ENCODE results near the gene EBF3. TPM values are rescaled to one million over a fixed set of nuclear protein-coding genes. Genes with fewer than 3 reads are reported as not detected.

EBF3 gene
- polyA plus RNA-seq, 2 donors: 0.57 to 0.58 TPM

GRCh38 chr10:129972145-129972965, 8.3 kb upstream of the EBF3 start:
- peaks cover 0 to 10% of the 10 kb centered on the region in 2 donors for H3K4me1 ChIP-seq (ENCODE audit: control insufficient read depth in 2 of 2, insufficient read depth in 2 of 2, low read length in 1 of 2)
- no peaks in the 10 kb centered on the region for H3K9me3 ChIP-seq (ENCODE audit: control insufficient read depth in 2 of 2, insufficient read depth in 1 of 2, low read depth in 1 of 2, low read length in 1 of 2)
- H3K36me3 ChIP-seq (ENCODE audit: control insufficient read depth in 2 of 2, insufficient read depth in 2 of 2, low read length in 1 of 2): no peaks in the 10 kb centered on the region
- H3K4me3 ChIP-seq (ENCODE audit: low read depth in 1 of 2, low read length in 2 of 2): peak overlapping the region in 1 of 2 donors; percentile 7
- no peak overlapping the region for H3K27ac ChIP-seq (ENCODE audit: low read depth in 2 of 2, low read length in 1 of 2)
- WGBS, 2 donors: 6 to 7% methylated on average over 65 to 84 of the region's 84 CpGs
- H3K27me3 ChIP-seq (ENCODE audit: control insufficient read depth in 1 of 2, insufficient read depth in 2 of 2, low read length in 2 of 2): peaks cover 3 to 21% of the 10 kb centered on the region in 2 donors

DNA sequence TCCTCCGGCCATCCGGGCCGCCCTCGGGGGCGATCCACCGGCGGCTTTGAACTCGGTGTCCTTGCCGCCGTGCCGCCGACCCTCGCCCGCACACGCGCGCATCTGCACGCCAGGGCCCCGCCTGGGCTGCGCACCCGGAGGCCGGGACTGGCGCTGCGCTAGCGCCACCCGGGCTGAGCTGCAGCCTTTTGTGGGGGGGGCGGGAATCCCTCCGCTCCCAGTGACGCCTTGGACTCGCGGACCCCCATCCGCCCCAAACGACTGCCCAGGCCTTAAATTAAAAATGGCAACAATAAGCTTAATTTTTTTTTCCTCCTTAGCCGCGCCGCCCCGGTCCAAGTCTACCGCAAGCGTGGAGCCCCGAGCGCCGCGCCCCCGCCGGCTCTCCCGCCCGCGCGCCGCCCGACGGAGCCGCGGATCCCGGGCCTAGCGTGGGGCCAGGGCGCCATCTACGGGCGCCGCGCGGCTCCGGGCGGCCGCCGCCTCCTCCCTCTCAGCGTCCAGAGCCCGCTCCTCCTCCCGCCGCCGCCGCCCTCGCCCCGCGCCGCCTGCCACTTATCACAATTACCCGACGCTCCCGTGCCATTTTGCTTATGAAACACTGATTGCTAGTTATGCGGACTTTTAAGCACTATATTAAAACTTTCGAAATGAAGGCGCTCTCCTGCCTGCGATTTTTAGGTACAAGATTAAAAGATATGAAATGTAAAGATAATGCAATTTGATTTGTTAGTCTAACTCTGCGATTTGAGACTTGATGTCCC, 7.5 kb upstream of the EBF3 start:
- H3K9me3 ChIP-seq (ENCODE audit: control insufficient read depth in 2 of 2, insufficient read depth in 1 of 2, low read depth in 1 of 2, low read length in 1 of 2): no peaks in the 10 kb centered on the region
- H3K4me3 ChIP-seq (ENCODE audit: low read depth in 1 of 2, low read length in 2 of 2): no peak overlapping the region
- H3K27ac ChIP-seq (ENCODE audit: low read depth in 2 of 2, low read length in 1 of 2): no peak overlapping the region
- H3K27me3 ChIP-seq (ENCODE audit: control insufficient read depth in 1 of 2, insufficient read depth in 2 of 2, low read length in 2 of 2): peaks cover 3 to 25% of the 10 kb centered on the region in 2 donors
- no peaks in the 10 kb centered on the region for H3K36me3 ChIP-seq (ENCODE audit: control insufficient read depth in 2 of 2, insufficient read depth in 2 of 2, low read length in 1 of 2)
- H3K4me1 ChIP-seq (ENCODE audit: control insufficient read depth in 2 of 2, insufficient read depth in 2 of 2, low read length in 1 of 2): peaks cover 0 to 10% of the 10 kb centered on the region in 2 donors
- WGBS, 2 donors: 1 to 2% methylated on average over 56 to 84 of the region's 84 CpGs

GRCh38 chr10:129970465-129971364, 6.6 kb upstream of the EBF3 start:
- WGBS, 2 donors: 2 to 4% methylated on average over 58 of the region's 58 CpGs
- Histone ChIP-seq H3K27ac (ENCODE audit: low read depth in 2 of 2, low read length in 1 of 2) (no peak overlapping the region), H3K4me1 (ENCODE audit: control insufficient read depth in 2 of 2, insufficient read depth in 2 of 2, low read length in 1 of 2) (peaks cover 0 to 10% of the 10 kb centered on the region in 2 donors), H3K9me3 (ENCODE audit: control insufficient read depth in 2 of 2, insufficient read depth in 1 of 2, low read depth in 1 of 2, low read length in 1 of 2) (no peaks in the 10 kb centered on the region), H3K27me3 (ENCODE audit: control insufficient read depth in 1 of 2, insufficient read depth in 2 of 2, low read length in 2 of 2) (peaks cover 6 to 28% of the 10 kb centered on the region in 2 donors), H3K4me3 (ENCODE audit: low read depth in 1 of 2, low read length in 2 of 2) (no peak overlapping the region), H3K36me3 (ENCODE audit: control insufficient read depth in 2 of 2, insufficient read depth in 2 of 2, low read length in 1 of 2) (no peaks in the 10 kb centered on the region)

- 10 to 11% methylated on average over 14 of the region's 14 CpGs for WGBS, 2 donors
- H3K9me3 ChIP-seq (ENCODE audit: control insufficient read depth in 2 of 2, insufficient read depth in 1 of 2, low read depth in 1 of 2, low read length in 1 of 2): no peaks in the 10 kb centered on the region
- H3K36me3 ChIP-seq (ENCODE audit: control insufficient read depth in 2 of 2, insufficient read depth in 2 of 2, low read length in 1 of 2): no peaks in the 10 kb centered on the region
- no peak overlapping the region for H3K4me3 ChIP-seq (ENCODE audit: low read depth in 1 of 2, low read length in 2 of 2)
- peaks cover 7 to 33% of the 10 kb centered on the region in 2 donors for H3K27me3 ChIP-seq (ENCODE audit: control insufficient read depth in 1 of 2, insufficient read depth in 2 of 2, low read length in 2 of 2)
- H3K4me1 ChIP-seq (ENCODE audit: control insufficient read depth in 2 of 2, insufficient read depth in 2 of 2, low read length in 1 of 2): peaks cover 0 to 10% of the 10 kb centered on the region in 2 donors
- no peak overlapping the region for H3K27ac ChIP-seq (ENCODE audit: low read depth in 2 of 2, low read length in 1 of 2)
Measured at GRCh38 chr10:129969911-129970464, 5.9 kb upstream of the EBF3 start.

DNA sequence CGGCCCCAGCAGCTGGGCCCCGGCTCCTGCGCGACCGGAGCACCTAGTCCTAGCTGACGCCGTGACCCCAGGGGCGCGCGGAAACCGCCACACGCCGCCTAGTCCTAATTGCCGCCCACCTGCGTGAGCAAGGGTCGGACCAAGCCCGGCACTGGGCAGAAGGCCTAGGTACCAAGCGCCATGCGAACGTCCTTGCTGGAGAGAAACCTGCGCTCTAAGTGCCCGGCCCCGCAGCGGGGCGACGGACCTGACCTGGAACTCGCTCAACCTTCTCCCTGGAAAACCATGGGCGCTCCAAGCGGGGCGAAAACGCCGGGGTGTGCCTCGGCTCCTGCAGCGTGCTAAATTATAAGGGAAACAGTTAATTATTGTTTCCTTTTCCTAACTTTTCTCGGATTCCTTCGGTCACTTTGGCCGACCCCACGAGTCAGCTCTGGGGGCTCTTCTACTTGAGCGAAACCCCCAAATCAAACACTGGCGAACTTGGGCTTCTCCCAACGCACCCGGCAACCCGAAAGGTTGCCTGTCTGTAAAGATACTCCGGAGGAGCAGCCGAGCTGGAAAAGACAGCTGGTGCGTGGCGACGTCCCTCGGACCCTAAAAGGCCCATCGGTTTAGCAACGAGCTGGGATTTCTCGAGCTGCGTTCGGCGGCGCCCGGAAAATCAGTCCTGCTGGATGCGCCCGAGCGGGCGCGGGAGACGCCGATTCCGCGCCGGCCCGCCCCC, 5.3 kb upstream of the EBF3 start:
- H3K27me3 ChIP-seq (ENCODE audit: control insufficient read depth in 1 of 2, insufficient read depth in 2 of 2, low read length in 2 of 2): peaks cover 7 to 38% of the 10 kb centered on the region in 2 donors
- H3K4me3 ChIP-seq (ENCODE audit: low read depth in 1 of 2, low read length in 2 of 2): no peak overlapping the region
- H3K4me1 ChIP-seq (ENCODE audit: control insufficient read depth in 2 of 2, insufficient read depth in 2 of 2, low read length in 1 of 2): peaks cover 4 to 15% of the 10 kb centered on the region in 2 donors
- WGBS, 2 donors: 5 to 7% methylated on average over 66 to 68 of the region's 68 CpGs
- no peaks in the 10 kb centered on the region for H3K36me3 ChIP-seq (ENCODE audit: control insufficient read depth in 2 of 2, insufficient read depth in 2 of 2, low read length in 1 of 2)
- H3K27ac ChIP-seq (ENCODE audit: low read depth in 2 of 2, low read length in 1 of 2): no peak overlapping the region
- H3K9me3 ChIP-seq (ENCODE audit: control insufficient read depth in 2 of 2, insufficient read depth in 1 of 2, low read depth in 1 of 2, low read length in 1 of 2): no peaks in the 10 kb centered on the region

DNA sequence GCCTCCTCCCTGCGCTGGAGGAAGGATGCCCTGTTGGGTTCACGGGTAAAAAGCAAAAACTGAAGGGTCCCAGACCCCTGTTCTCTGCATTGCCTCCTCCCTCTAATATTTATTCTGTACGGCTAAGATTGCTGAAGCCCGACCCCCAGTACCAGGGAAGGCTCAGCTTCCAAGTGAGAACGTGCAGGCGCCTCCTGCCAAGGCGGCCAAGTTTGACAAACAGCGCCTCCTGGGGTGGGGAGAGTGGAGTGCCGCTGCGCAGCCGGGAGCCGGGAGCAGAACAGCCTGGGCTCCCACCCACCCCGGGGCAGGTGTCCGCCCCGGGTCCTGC, 4.7 kb upstream of the EBF3 start:
- 4 to 5% methylated on average over 12 to 15 of the region's 15 CpGs for WGBS, 2 donors
- Histone ChIP-seq H3K4me1 (ENCODE audit: control insufficient read depth in 2 of 2, insufficient read depth in 2 of 2, low read length in 1 of 2) (peaks cover 5 to 15% of the 10 kb centered on the region in 2 donors), H3K4me3 (ENCODE audit: low read depth in 1 of 2, low read length in 2 of 2) (no peak overlapping the region)

DNA sequence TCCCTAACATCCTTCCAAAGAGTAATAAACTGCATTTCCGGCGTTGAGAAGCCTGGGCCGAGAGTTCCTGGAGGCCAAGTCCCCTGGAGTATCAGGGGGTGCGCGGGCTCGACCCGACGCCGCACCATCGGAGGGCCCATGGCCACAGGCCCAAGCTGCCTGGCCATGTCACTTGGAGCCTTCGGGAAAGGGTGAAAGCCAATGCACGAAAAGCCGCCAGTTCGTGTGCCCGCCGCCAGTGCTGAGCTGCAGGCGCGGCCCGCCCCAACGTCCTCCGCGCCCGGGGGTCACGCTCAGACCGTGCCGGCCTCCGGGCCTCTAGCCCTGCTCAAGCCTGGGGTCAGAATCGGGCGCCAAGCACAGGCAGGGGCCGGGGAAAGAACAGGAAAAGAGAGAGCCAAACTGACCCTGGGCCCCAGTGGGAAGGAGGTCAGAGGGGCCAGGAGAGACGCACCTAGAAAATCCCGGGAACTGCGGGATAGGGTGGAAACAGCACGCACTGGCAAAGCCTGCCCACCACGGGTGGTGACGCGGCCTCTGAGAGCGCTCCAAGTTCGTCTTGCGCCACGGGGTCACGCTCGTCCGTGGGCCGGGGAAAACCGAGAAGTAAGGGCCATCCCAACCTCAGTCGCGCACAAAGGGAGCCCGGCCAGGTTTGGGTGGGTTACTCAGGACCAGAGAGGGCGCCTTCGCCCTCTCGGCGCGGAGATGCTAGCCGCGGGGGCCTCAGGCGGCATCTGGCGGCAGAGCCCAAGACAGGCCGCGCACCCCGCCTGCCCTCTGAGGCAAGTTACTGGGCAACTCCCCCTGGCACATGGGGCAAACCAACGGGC, 4.2 kb upstream of the EBF3 start:
- H3K27me3 ChIP-seq (ENCODE audit: control insufficient read depth in 1 of 2, insufficient read depth in 2 of 2, low read length in 2 of 2): peaks cover 7 to 43% of the 10 kb centered on the region in 2 donors
- no peaks in the 10 kb centered on the region for H3K36me3 ChIP-seq (ENCODE audit: control insufficient read depth in 2 of 2, insufficient read depth in 2 of 2, low read length in 1 of 2)
- H3K9me3 ChIP-seq (ENCODE audit: control insufficient read depth in 2 of 2, insufficient read depth in 1 of 2, low read depth in 1 of 2, low read length in 1 of 2): no peaks in the 10 kb centered on the region
- peaks cover 5 to 15% of the 10 kb centered on the region in 2 donors for H3K4me1 ChIP-seq (ENCODE audit: control insufficient read depth in 2 of 2, insufficient read depth in 2 of 2, low read length in 1 of 2)
- WGBS, 2 donors: 15 to 17% methylated on average over 62 of the region's 62 CpGs
- H3K27ac ChIP-seq (ENCODE audit: low read depth in 2 of 2, low read length in 1 of 2): no peak overlapping the region
- no peak overlapping the region for H3K4me3 ChIP-seq (ENCODE audit: low read depth in 1 of 2, low read length in 2 of 2)

More for the DNA sequence above, 4.7 kb upstream of the EBF3 start:
- no peaks in the 10 kb centered on the region for H3K9me3 ChIP-seq (ENCODE audit: control insufficient read depth in 2 of 2, insufficient read depth in 1 of 2, low read depth in 1 of 2, low read length in 1 of 2)
- no peak overlapping the region for H3K27ac ChIP-seq (ENCODE audit: low read depth in 2 of 2, low read length in 1 of 2)
- peaks cover 7 to 38% of the 10 kb centered on the region in 2 donors for H3K27me3 ChIP-seq (ENCODE audit: control insufficient read depth in 1 of 2, insufficient read depth in 2 of 2, low read length in 2 of 2)
- no peaks in the 10 kb centered on the region for H3K36me3 ChIP-seq (ENCODE audit: control insufficient read depth in 2 of 2, insufficient read depth in 2 of 2, low read length in 1 of 2)

- no peak overlapping the region for H3K27ac ChIP-seq (ENCODE audit: low read depth in 2 of 2, low read length in 1 of 2)
- peaks cover 7 to 44% of the 10 kb centered on the region in 2 donors for H3K27me3 ChIP-seq (ENCODE audit: control insufficient read depth in 1 of 2, insufficient read depth in 2 of 2, low read length in 2 of 2)
- H3K9me3 ChIP-seq (ENCODE audit: control insufficient read depth in 2 of 2, insufficient read depth in 1 of 2, low read depth in 1 of 2, low read length in 1 of 2): peaks cover 0 to 2% of the 10 kb centered on the region in 2 donors
- 14 to 25% methylated on average over 28 of the region's 28 CpGs for WGBS, 2 donors
- no peak overlapping the region for H3K4me3 ChIP-seq (ENCODE audit: low read depth in 1 of 2, low read length in 2 of 2)
- H3K4me1 ChIP-seq (ENCODE audit: control insufficient read depth in 2 of 2, insufficient read depth in 2 of 2, low read length in 1 of 2): peaks cover 5 to 21% of the 10 kb centered on the region in 2 donors
- no peaks in the 10 kb centered on the region for H3K36me3 ChIP-seq (ENCODE audit: control insufficient read depth in 2 of 2, insufficient read depth in 2 of 2, low read length in 1 of 2)
Measured at GRCh38 chr10:129967579-129968019, 3.5 kb upstream of the EBF3 start.
